Ovary (tissue), 3 donors: ENCODE measurements around the gene PMF1.

Experiments
- POLR2A ChIP-seq: fragments of 450-650 bp; IDR thresholded peaks from one replicate; pipeline ENCODE4 v1.6.1; 2017; ENCODE audit warnings: antibody characterized with exemption, mild to moderate bottlenecking, moderate library complexity
- TF ChIP-seq, protein P1 (sequence below), 3 donors: fragments of 450-650 bp in 2 of 3; fragments of 200-600 bp in 1 of 3; IDR thresholded peaks; one replicate each; pipeline versions ENCODE4 v1.5.1 to v1.8.0; 2016 to 2022; ENCODE audit warnings: antibody characterized with exemption in 3 of 3, mild to moderate bottlenecking in 1 of 3
- donor health status: DM: no; HTN: no; CAD: no.

DNA sequence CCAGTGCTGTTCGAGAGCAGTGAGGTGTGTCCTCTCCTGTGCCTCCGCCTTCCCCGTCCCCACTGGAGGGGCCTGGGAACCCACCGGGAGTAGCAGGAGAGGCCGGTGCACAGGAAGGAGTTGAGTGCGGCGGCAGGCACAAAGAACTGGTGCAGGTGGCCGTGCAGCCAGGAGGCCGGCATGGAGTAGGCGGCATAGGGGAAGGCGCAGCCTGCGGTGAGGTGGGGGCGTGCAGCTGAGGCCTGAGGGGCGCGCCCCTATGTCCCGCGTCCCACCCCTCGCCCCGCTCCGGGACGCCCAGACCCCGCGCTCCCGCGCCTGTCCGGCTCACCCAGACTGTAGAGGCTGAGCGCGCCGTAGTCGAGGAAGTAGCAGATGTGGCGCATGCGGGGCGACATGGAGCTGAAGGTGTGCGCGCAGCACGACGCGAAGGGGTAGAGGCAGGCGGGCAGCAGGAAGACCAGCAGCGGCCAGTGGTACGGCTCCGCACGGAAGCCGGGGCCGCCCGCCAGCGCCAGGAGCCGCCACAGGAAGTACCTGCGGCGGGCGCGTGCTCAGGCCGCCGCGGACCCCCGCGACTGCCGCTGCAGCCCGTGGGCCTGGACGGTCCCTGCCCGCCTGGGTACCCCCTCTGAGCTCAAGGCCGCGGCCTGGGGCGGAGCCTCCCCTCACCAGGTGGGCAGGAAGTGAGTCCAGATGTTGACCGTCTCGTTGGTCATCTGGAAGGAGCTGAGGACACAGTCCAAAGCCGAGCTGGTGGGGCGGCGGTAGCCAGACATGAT lies 32.8 kb downstream of the PMF1 start:
- no peak for TF ChIP-seq POLR2A
- TF ChIP-seq, protein P1, sequence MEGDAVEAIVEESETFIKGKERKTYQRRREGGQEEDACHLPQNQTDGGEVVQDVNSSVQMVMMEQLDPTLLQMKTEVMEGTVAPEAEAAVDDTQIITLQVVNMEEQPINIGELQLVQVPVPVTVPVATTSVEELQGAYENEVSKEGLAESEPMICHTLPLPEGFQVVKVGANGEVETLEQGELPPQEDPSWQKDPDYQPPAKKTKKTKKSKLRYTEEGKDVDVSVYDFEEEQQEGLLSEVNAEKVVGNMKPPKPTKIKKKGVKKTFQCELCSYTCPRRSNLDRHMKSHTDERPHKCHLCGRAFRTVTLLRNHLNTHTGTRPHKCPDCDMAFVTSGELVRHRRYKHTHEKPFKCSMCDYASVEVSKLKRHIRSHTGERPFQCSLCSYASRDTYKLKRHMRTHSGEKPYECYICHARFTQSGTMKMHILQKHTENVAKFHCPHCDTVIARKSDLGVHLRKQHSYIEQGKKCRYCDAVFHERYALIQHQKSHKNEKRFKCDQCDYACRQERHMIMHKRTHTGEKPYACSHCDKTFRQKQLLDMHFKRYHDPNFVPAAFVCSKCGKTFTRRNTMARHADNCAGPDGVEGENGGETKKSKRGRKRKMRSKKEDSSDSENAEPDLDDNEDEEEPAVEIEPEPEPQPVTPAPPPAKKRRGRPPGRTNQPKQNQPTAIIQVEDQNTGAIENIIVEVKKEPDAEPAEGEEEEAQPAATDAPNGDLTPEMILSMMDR (IDR thresholded peaks at IDR 0.05): no peak
